NB4 (cell line): ENCODE data around the gene CEP85.
"Not testable (repeated sequence)": the region's sequence is repeated elsewhere in the genome, so short reads cannot be mapped to it uniquely, and the experiment has no call there.

Experiments
- POLR2A ChIP-seq: IDR thresholded peaks from 2 replicates; pipeline ENCODE4 v1.6.1; 2011; ENCODE audit warnings: mild to moderate bottlenecking; ENCODE audit not compliant: insufficient read length; ENCODE audit errors: extremely low read depth
- TF ChIP-seq, protein P1 (sequence below): IDR thresholded peaks from one replicate; pipeline ENCODE4 v1.5.1; 2012; ENCODE audit warnings: low read depth, low read length

- TF ChIP-seq, protein P1, sequence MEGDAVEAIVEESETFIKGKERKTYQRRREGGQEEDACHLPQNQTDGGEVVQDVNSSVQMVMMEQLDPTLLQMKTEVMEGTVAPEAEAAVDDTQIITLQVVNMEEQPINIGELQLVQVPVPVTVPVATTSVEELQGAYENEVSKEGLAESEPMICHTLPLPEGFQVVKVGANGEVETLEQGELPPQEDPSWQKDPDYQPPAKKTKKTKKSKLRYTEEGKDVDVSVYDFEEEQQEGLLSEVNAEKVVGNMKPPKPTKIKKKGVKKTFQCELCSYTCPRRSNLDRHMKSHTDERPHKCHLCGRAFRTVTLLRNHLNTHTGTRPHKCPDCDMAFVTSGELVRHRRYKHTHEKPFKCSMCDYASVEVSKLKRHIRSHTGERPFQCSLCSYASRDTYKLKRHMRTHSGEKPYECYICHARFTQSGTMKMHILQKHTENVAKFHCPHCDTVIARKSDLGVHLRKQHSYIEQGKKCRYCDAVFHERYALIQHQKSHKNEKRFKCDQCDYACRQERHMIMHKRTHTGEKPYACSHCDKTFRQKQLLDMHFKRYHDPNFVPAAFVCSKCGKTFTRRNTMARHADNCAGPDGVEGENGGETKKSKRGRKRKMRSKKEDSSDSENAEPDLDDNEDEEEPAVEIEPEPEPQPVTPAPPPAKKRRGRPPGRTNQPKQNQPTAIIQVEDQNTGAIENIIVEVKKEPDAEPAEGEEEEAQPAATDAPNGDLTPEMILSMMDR: not testable (repeated sequence)
- TF ChIP-seq POLR2A: not testable (repeated sequence)
These were observed 74.2 kb downstream of the CEP85 start for GRCh38 chr1:26307966-26308899.
